ENCODE measurements around the gene POPDC2. TPM values are rescaled to one million over a fixed set of nuclear protein-coding genes. Genes with fewer than 3 reads are reported as not detected.

POPDC2 gene
- total and polyA plus RNA-seq, 2 donors (not counting 1 experiment from before 2014, with no cell fraction given) = 8.0 to 9.5 TPM

DNA sequence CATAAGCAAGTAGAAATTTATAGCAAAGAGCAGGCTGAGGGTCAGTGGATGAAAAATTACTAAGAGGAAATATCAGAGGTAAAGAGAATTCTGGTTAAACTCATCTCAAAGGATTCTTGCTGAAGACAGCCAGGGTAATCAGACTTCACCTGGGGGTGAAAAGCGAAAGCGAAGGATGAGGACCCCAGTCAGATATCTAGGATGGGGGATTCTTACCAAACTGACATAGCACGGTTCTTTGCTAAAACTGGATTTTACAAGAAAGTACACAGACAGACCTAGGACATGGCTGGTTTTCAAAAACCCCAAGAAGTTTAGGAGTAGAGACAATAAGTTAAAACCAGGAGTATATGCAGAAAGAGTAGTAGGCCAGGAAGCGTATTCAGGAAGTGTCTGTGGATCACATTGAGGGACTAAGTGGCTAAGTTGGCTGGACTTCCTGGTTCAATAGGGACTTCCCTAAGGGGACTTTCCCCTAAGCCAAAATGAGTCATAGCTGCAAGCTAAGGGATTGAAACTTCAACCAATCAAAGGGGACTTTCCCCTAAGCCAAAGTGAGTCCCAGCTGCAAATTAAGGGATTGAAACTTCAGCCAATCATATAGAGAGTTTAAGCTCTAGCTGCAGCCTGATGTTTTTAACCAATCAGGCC is 40.0 kb upstream of the POPDC2 start:
- no peak for TF ChIP-seq EZH2 (IDR thresholded peaks at IDR 0.05; ENCODE audit: borderline replicate concordance, insufficient read depth, low read depth, low read length, poor library complexity, severe bottlenecking)
- TF ChIP-seq, protein P1, sequence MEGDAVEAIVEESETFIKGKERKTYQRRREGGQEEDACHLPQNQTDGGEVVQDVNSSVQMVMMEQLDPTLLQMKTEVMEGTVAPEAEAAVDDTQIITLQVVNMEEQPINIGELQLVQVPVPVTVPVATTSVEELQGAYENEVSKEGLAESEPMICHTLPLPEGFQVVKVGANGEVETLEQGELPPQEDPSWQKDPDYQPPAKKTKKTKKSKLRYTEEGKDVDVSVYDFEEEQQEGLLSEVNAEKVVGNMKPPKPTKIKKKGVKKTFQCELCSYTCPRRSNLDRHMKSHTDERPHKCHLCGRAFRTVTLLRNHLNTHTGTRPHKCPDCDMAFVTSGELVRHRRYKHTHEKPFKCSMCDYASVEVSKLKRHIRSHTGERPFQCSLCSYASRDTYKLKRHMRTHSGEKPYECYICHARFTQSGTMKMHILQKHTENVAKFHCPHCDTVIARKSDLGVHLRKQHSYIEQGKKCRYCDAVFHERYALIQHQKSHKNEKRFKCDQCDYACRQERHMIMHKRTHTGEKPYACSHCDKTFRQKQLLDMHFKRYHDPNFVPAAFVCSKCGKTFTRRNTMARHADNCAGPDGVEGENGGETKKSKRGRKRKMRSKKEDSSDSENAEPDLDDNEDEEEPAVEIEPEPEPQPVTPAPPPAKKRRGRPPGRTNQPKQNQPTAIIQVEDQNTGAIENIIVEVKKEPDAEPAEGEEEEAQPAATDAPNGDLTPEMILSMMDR (IDR thresholded peaks at IDR 0.05) = no peak
- Mint-ChIP-seq H3K27me3 (no peaks in the 10 kb centered on the region), H3K27ac (peak overlapping the region; percentile 93), H3K4me3 (peak overlapping the region; percentile 72), H3K4me1 (peaks cover 48% of the 10 kb centered on the region), H3K9me3 (ENCODE audit: insufficient read depth) (peaks cover 5% of the 10 kb centered on the region)
- H3K9me3 ChIP-seq (ENCODE audit: control extremely low read depth in 1 of 3, control insufficient read depth in 2 of 3, insufficient read depth in 1 of 3, low read length in 2 of 3) = peaks cover 0 to 13% (median 0%) of the 10 kb centered on the region in 3 donors
- peak overlapping the region; percentile 29 for H3K4me2 ChIP-seq (replicated peaks; ENCODE audit: low read depth, low read length, poor library complexity, severe bottlenecking)
- H3K4me3 ChIP-seq (ENCODE audit: control extremely low read depth in 1 of 5, extremely low read depth in 1 of 5, insufficient read depth in 1 of 5, low read depth in 2 of 5, low read length in 4 of 5) = no peak overlapping the region
- peak overlapping the region; percentile 61 to 76 for H3K27ac ChIP-seq (ENCODE audit: low read length in 2 of 2)
- no peaks in the 10 kb centered on the region for H3K79me2 ChIP-seq (ENCODE audit: control insufficient read depth, insufficient read depth, low read length)
- ATAC-seq (ENCODE audit: low read depth) (peak; percentile 32), DNase-seq (peak; percentile 77)
- no peaks in the 10 kb centered on the region for H3K36me3 ChIP-seq (replicated peaks in 1 of 2; ENCODE audit: control extremely low read depth in 1 of 2, control insufficient read depth in 1 of 2, extremely low read depth in 1 of 2, insufficient read depth in 2 of 2, low read length in 1 of 2)
- peaks cover 25 to 32% of the 10 kb centered on the region in 2 donors for H3K4me1 ChIP-seq (ENCODE audit: control insufficient read depth in 2 of 2, insufficient read depth in 2 of 2, low read length in 2 of 2)
- H3K9ac ChIP-seq (ENCODE audit: low read length) = no peak overlapping the region
- peak overlapping the region; percentile 50 for H2AFZ ChIP-seq (ENCODE audit: insufficient read depth, low read depth, low read length, poor library complexity, severe bottlenecking)
- ChIA-PET POLR2A (interaction anchor here (0.9 kb wide), 2 partner anchors 24 to 395 kb away, joined by 3 to 4 read pairs; partner anchors contain the start of gene COX17), CTCF (interaction anchor here (1.6 kb wide), 1 partner anchor 19 kb away, joined by 7 read pairs; no protein-coding TSS in a partner anchor)
- intact Hi-C loops (cut with micrococcal nuclease) = loop anchor here (1.0 to 10.0 kb wide), 5 partner anchors 23 to 1042 kb away; partner anchors contain the start of genes B4GALT4, COX17, GTF2E1 and LRRC58
- no peaks in the 10 kb centered on the region for H4K20me1 ChIP-seq (ENCODE audit: control insufficient read depth, insufficient read depth, low read length, poor library complexity, severe bottlenecking)
- WGBS (ENCODE audit: insufficient coverage) = 72% methylated on average over 4 of the region's 4 CpGs
- no peaks in the 10 kb centered on the region for H3K27me3 ChIP-seq (replicated peaks in 1 of 4; ENCODE audit: control extremely low read depth in 1 of 4, control insufficient read depth in 3 of 4, insufficient read depth in 4 of 4, low read length in 3 of 4)

DNA sequence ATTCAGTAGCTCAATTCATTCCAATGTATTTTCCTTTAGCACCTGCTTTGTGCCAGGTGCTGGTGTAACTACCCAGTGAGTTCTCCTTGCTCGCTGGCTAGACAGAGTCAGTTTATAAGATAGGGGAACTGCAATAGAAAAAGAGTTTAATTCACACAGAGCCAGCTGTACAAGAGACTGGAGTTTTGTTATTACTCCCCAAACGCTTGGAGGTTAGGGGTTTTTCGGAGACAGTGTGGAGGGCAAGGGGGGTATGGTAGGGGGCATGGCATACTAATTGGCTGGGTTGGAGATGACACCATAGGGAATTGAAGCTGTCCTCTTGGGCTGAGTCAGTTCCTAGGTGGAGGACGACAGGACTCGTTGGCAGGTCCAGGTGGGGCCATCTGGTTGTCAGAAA is 37.0 kb upstream of the POPDC2 start:
- Mint-ChIP-seq H3K27ac (peak overlapping the region; percentile 83), H3K9me3 (ENCODE audit: insufficient read depth) (peaks cover 5% of the 10 kb centered on the region), H3K27me3 (no peaks in the 10 kb centered on the region), H3K4me3 (no peak overlapping the region), H3K4me1 (peaks cover 38% of the 10 kb centered on the region)
- no peak overlapping the region for H3K4me2 ChIP-seq (replicated peaks; ENCODE audit: low read depth, low read length, poor library complexity, severe bottlenecking)
- WGBS (ENCODE audit: insufficient coverage) = 62% methylated on average over 5 of the region's 5 CpGs
- H4K20me1 ChIP-seq (ENCODE audit: control insufficient read depth, insufficient read depth, low read length, poor library complexity, severe bottlenecking) = no peaks in the 10 kb centered on the region
- intact Hi-C loops (cut with micrococcal nuclease) = no loop called here
- no peaks in the 10 kb centered on the region for H3K27me3 ChIP-seq (replicated peaks in 1 of 4; ENCODE audit: control extremely low read depth in 1 of 4, control insufficient read depth in 3 of 4, insufficient read depth in 4 of 4, low read length in 3 of 4)
- no peaks in the 10 kb centered on the region for H3K79me2 ChIP-seq (ENCODE audit: control insufficient read depth, insufficient read depth, low read length)
- DNase-seq (no peak), ATAC-seq (ENCODE audit: low read depth) (no peak)
- peaks cover 0 to 6% (median 0%) of the 10 kb centered on the region in 3 donors for H3K9me3 ChIP-seq (ENCODE audit: control extremely low read depth in 1 of 3, control insufficient read depth in 2 of 3, insufficient read depth in 1 of 3, low read length in 2 of 3)
- no peak overlapping the region for H3K27ac ChIP-seq (ENCODE audit: low read length in 2 of 2)
- no peak overlapping the region for H3K4me3 ChIP-seq (ENCODE audit: control extremely low read depth in 1 of 5, extremely low read depth in 1 of 5, insufficient read depth in 1 of 5, low read depth in 2 of 5, low read length in 4 of 5)
- no peak overlapping the region for H3K9ac ChIP-seq (ENCODE audit: low read length)
- H3K36me3 ChIP-seq (replicated peaks in 1 of 2; ENCODE audit: control extremely low read depth in 1 of 2, control insufficient read depth in 1 of 2, extremely low read depth in 1 of 2, insufficient read depth in 2 of 2, low read length in 1 of 2) = no peaks in the 10 kb centered on the region
- H2AFZ ChIP-seq (ENCODE audit: insufficient read depth, low read depth, low read length, poor library complexity, severe bottlenecking) = peak overlapping the region; percentile 0
- TF ChIP-seq, protein P1 (IDR thresholded peaks at IDR 0.05) = no peak
- no peak for TF ChIP-seq EZH2 (IDR thresholded peaks at IDR 0.05; ENCODE audit: borderline replicate concordance, insufficient read depth, low read depth, low read length, poor library complexity, severe bottlenecking)
- ChIA-PET POLR2A (no interaction called here), CTCF (no interaction called here)
- H3K4me1 ChIP-seq (ENCODE audit: control insufficient read depth in 2 of 2, insufficient read depth in 2 of 2, low read length in 2 of 2) = peaks cover 21 to 22% of the 10 kb centered on the region in 2 donors
